ENCODE data around the gene ATOH8.
"Not testable (repeated sequence)": the region's sequence is repeated elsewhere in the genome, so short reads cannot be mapped to it uniquely, and the experiment has no call there.

ATOH8 gene

GRCh38 chr2:85810371-85811179 is 56.8 kb downstream of the ATOH8 start:
- no peak for DNase-seq

GRCh38 chr2:85811180-85812093 is 57.6 kb downstream of the ATOH8 start:
- no peak for DNase-seq

- no peak for DNase-seq
Measured at GRCh38 chr2:85812094-85812735, 58.4 kb downstream of the ATOH8 start.

- DNase-seq = no peak
Measured at GRCh38 chr2:85813211-85813981, 59.6 kb downstream of the ATOH8 start.

- peak; percentile 80 for DNase-seq
Measured at GRCh38 chr2:85813982-85814801, 60.4 kb downstream of the ATOH8 start.

- DNase-seq = no peak
Measured at GRCh38 chr2:85814802-85815550, 61.2 kb downstream of the ATOH8 start.

- no peak for DNase-seq
Measured at GRCh38 chr2:85819811-85820510, 66.2 kb downstream of the ATOH8 start.

GRCh38 chr2:85822766-85823165 is 69.0 kb downstream of the ATOH8 start:
- no peak for DNase-seq

- no peak for DNase-seq
Measured at GRCh38 chr2:85823951-85824350, 70.2 kb downstream of the ATOH8 start.

- DNase-seq = peak; percentile 85
Measured at GRCh38 chr2:85826990-85827878, 73.4 kb downstream of the ATOH8 start.

GRCh38 chr2:85827879-85828569 is 74.2 kb downstream of the ATOH8 start:
- no peak for DNase-seq

- DNase-seq = no peak
Measured at GRCh38 chr2:85828725-85829124, 74.9 kb downstream of the ATOH8 start.

GRCh38 chr2:85829394-85829793 is 75.6 kb downstream of the ATOH8 start:
- DNase-seq = not testable (repeated sequence)

GRCh38 chr2:85830645-85831044 is 76.9 kb downstream of the ATOH8 start:
- no peak for DNase-seq

GRCh38 chr2:85831735-85832134 is 77.9 kb downstream of the ATOH8 start:
- DNase-seq = no peak

GRCh38 chr2:85834466-85834865 is 80.7 kb downstream of the ATOH8 start:
- no peak for DNase-seq
